Measurements from ENCODE around the gene SH3TC1.

Gene SH3TC1

DNA sequence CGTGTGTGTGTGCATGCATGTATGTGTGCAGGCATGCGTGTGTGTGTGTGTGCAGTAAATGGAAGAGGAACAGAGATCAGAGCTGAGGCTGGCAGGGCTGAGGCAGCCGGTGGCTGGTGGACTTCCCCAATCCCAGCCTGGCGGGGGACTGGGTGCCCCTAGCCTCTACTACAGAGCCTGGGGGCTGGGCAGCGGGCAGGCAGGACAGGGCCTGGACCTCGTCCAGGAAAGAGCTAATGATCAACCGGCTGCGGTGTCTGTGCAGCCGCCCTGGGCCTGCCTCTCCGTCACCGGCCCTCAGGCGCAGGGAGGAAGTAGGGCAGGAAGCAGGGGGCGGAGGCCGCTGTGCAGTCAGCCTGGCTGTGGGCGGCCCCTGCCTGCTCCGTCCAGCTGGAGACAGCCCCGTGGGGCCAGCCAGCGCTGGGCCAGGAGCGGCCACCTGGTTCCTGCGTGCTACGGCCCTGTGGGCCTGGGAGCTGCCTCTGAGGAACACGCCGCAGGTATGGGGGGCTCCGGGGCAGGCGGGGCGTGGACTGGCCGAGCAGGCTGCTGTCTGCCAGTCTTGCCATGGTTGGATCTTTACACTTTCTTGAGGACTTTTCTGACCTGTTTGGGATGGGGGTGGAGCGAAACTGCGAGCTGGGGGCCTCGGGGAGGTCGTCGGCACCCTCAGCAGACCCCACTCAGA is at the start of gene SH3TC1:
SH3TC1 (plus strand) TSS at position 385 of the 688 bp plus-strand sequence. CDS start 5,905 bp downstream, outside the sequence.
- in situ Hi-C loops (cut with HindIII; ENCODE audit: low sequenced_read_pairs) = no loop called here

DNA sequence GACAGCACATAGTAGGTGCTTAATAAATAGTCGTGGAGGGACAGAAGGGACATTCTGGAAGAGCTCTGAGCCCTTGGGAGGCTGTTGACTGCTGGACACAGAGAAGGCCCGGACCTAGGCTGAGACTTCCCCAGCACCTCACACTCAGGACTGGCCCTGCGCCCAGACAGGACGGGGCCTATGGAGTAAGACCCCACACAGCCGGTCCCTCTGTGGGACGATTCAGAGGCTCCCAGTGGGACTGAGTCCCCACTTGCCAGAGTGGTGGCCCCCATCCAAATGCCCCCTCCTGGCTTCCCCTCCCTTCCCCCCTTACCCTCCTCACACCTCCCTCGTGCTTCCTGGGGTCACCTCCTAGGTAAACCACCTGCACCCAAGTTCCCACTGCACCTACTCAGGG is 49.4 kb upstream of the SH3TC1 start:
- in situ Hi-C loops (cut with HindIII; ENCODE audit: low sequenced_read_pairs) = loop anchor here (5.0 kb wide), 1 partner anchor 32 kb away; no protein-coding TSS in a partner anchor

DNA sequence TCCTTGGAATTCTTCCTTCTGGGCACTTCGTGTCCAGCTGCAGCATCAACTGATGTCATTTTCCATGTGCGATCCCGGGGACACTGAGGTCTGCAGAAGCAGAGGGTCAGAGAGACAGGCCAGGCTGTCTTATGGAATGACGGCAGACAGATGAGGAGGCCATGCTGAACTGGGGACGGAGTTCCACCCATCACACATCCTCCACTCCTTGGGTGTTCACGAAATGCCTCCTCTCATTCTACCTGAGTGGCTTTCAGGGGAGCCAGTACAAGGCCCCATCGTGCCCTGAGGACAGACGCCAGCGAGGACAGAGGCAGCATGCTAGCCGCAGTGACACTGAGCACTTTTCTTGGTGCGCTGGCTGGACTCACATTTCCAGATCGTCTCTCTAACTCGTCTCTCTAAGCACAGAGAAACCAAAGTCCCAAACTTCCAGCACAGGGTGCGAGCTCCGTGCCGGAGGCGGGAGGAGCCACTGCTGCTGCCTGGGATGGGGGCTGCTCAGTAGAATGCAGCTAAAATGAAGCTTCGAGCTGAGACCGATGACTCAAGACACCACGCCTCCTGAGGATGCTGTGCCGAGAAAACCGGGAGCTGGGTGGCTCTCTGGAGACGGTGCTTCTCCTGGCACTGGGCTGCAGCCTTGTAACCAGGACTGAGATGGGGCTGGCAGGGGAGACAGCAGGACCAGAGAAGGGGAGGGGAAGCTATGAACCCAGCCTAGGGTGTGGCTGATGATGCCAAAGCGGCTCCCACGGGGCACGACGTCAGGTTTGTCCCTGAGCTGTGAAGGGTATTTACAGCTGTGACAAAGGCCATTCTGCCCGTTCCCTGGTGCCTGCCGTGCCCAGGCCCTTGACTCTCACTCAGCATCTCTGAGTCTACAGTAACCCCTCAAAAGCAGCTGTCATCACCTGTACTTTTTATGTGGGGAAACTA is 48.7 kb upstream of the SH3TC1 start:
- in situ Hi-C loops (cut with HindIII; ENCODE audit: low sequenced_read_pairs) = loop anchor here (5.0 kb wide), 1 partner anchor 33 kb away; no protein-coding TSS in a partner anchor

DNA sequence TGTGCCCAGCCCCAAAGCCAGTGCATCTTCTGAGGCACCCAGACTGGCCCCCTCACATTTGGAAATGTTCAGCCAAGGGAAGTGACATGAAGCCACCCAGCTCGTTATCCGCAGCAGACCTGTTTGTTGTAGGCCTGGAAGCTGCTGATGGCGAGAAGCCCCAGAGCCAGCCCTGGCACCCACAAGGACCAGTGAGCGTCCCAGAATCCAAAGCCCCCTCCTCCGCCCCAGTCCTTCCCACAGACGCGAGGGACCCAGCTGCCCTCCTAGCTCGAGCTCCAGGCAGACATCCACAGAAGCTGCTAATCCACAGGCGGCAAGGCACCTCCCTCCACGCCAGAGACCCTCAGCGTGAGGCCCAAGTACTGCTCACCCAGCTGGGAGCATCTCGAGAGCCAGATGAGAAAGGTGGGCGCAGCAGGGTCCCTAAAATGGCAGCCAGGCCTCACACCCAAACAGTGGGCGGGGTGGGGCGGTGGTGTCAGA is 47.9 kb upstream of the SH3TC1 start:
- in situ Hi-C loops (cut with HindIII; ENCODE audit: low sequenced_read_pairs) = loop anchor here (5.0 kb wide), 1 partner anchor 34 kb away; no protein-coding TSS in a partner anchor

DNA sequence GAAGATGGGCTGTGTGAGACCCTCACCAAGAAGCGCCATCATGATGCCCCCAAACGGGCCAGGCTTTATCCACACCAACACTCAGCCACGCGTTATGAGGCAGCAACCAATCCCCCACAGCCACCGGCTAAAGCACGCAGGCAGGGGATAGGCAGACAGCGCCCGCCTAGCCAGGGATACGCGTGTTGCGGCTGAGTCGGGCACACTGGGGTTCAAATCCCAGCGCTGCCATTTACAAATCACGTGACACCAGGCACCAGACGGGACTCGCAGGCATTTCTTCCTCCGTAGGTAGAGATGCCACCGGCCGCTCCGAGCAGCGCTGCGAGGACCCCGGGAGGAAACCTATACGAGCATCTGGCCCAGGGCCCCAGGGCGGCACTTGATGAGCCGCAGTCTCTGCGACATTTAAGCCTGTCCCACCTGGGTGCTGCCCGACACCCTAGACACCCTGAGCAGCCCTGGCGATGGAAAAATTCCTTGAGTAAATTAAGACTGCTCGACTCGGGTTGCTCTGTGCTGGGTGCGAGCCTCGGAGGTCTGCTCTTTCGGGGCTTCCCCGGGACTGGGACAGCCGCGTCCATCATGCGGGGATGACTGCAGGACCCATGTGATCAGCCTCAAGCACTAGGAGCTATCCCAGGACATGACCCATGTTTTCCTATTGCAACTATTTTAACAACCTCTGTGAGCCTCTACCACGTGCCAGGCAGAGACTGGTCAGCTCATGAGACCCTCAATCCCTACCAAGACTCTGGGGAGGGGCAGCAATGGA is 46.8 kb upstream of the SH3TC1 start:
- in situ Hi-C loops (cut with HindIII; ENCODE audit: low sequenced_read_pairs) = loop anchor here (5.0 kb wide), 1 partner anchor 35 kb away; no protein-coding TSS in a partner anchor

DNA sequence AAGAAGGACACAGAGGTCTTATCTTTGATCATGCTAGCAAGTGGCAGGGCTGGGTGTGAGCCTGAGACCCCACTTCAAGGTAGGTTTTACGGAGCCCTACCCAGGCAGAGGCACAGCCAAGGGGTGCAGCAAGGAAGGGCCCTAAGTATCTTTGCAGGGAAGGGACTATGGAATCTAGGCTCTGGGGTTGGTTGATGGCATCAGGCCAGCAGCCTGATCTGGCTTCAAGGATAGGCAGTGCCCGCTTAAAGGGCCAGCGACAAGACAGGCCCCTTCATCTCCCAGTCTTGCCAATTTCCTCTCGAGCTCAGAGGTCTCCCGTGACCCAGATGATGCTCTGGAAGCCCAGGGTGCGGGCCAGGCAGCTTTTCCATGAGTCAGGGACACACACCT is 46.2 kb upstream of the SH3TC1 start:
- in situ Hi-C loops (cut with HindIII; ENCODE audit: low sequenced_read_pairs) = loop anchor here (5.0 kb wide), 1 partner anchor 36 kb away; no protein-coding TSS in a partner anchor

DNA sequence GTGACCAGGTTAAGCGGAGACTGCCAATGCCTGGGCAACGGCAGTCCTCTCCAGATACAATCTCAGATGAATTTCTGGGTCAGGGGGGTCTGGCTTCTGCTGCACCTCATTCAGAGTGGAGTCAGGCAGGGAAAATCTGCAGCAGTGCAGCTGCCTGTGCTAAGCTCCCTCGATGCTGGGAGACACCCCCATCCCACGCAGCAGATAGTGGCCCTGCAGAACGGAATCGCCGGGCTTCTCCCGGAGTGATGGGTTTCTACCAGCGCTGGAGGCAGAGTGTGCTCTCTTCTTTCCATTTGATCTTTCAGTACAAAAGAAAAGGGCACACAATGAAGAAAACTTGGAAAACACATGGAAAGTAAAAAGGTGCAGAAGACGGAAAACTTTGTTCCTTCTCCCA is 45.6 kb upstream of the SH3TC1 start:
- in situ Hi-C loops (cut with HindIII; ENCODE audit: low sequenced_read_pairs) = loop anchor here (5.0 kb wide), 1 partner anchor 36 kb away; no protein-coding TSS in a partner anchor

DNA sequence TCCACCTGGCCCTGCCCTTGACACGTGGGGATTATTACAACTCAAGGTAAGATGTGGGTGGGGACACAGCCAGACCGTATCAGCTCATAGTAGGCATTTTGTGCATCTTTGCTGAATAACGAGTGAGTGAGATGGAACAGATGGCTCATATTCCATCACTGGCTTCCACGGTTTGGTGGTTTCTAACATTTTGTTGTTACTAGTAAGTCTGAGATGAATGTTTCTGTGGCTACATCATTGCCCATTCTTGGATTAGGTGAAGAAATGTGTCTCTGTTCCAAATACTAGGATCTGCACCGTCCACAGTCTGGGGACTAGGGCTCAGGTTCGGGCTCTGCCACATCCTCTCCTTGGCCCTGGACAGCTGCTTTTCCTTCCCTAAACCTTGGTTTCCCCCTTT is 44.0 kb upstream of the SH3TC1 start:
- in situ Hi-C loops (cut with HindIII; ENCODE audit: low sequenced_read_pairs) = no loop called here

DNA sequence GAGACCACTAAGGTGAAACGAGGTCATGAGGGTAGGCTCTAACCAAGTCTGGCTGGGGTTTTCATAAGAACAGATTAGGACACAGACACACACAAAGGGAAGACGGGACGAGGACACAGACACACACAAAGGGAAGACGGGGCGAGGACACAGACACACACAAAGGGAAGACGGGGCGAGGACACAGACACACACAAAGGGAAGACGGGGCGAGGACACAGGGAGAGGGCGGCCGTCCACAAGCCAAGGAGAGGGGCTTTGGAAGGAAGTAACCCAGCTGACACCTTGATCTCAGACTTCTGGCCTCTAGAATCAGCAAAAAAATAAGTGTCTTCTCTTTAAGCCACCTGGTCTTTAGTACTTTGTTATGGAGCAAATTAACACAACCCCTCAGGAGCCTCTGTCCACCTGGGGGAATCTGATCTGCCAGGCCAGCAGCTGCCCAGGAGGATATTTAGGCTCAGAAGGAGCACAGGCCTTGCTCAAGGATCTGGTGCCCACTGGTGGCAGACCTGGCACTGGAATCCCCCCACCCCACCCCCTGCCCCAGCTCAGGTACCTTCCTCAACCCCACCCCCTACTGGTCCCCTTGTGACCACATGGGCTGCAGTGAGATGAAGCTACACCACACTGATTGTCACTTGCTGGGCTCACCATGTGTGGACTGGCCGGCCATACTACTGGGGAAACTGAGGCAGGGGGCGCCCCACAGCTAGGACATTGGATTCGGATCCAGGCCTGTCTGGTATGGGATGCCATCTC is 43.2 kb upstream of the SH3TC1 start:
- in situ Hi-C loops (cut with HindIII; ENCODE audit: low sequenced_read_pairs) = no loop called here

DNA sequence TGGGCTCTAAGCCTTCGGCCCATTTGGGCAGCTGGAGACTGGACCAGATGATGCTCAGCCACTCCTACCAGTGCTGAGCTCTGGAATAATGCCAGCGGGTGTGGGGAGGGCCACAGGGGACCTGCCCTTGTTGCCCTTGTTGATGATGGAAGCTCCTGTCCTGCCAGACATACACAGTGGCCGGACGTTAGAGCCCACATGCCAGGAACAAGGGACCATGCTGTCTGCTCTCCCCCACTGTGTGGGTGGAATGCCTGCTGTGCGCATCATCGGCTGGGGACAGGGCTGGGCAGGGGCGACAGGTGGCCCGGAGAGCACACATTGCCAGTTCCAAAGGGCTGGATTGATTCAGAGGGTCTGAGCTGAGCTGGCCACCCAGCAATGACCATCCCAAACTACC is 42.5 kb upstream of the SH3TC1 start:
- in situ Hi-C loops (cut with HindIII; ENCODE audit: low sequenced_read_pairs) = no loop called here

DNA sequence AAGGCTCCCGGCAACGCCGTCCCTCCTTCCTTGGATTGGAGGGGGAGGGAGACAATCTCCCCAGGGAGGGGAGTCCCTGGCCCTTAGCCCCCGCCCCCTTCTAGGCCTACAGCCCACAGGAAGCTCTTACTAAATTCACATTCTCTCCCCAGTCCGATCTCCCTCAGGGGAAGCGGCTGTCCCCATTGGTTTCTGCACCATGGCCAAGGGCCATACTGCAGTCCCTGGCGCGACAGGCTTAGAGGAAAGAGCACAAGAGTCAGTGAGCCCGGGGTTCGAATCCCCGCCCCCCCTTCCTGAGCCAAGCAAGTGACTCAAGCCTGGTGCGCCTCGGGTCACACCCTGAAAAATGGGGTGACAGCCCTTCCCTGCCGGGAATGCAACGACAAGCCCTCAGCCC is 41.6 kb upstream of the SH3TC1 start:
- in situ Hi-C loops (cut with HindIII; ENCODE audit: low sequenced_read_pairs) = no loop called here

DNA sequence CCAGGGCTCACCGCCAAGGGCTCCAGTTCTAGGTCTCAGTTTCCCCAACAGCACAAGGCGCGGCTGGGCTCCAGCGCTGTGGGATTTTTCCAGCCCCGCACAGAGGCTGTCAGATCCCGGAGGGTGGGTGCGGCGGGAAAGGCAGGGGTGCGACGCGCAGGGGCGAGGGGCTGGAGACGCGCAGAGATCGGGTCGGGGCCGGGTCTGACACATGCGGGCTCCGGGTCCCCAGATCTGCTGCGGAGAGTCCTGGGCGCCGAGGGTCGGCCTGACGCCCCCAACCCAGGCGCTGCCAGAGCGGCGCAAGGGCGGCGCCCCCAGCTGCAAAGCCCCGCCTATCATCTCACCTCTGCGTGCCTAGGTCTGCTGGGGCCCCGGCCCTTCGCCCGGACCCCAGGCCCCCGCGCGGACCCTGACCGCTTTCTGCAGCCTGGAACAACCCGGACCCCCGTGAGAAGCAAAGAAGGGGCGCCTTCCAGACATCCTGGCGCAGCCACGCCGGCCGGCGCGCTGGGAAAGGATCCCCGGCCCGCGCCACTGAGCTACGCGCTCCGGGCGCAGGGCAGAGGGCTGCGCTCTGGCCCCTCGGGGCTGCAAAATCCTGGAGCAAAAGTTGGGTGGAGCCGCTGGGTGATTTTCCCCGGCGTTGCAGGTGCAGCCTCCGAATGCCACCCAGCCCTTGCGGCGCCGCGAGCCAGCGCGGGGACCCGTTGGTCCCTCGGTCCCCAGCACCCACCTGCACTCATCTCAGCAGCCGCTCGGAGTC is 41.0 kb upstream of the SH3TC1 start:
- in situ Hi-C loops (cut with HindIII; ENCODE audit: low sequenced_read_pairs) = no loop called here

DNA sequence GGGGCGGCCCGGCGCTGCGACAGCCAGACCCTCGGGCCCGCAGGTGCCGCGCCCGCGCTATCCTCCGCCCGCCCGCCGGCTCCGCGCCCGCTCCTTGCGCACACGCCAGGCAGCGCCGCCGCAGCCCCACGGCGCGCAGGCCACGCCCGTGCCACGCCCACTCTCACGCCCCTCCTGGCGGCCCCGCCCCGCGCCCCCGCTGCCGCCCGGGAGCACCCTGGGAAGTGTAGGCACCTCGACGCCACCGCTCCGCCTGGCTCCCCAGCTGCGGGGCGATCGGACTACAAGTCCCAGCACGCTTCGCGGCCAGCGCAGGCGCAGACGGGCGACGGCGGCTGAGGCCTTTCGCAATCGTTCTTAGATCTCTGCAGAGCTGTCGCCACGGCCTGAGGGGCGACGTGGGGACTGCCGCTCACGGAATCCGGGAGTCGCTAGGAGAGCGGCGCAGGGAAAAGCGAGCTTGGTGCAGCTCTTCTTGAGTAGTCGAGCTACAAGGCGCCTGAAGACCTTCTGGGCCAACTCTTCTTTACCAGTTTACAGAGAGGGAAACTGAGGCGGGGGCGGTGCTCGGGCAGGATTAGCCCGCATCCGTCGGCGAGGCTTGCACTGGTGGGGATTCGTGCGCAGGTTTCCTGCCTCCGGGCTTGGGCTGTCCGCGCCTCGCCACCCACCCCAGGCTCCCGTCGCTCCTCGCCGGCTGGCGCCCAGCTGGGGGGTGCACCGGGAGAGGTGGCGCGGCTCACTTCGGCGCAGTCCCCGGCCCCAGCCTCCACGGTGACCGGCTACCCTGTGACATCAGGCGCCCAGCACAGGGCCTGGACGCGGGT is 40.2 kb upstream of the SH3TC1 start, which contains the start of gene ABLIM2:
ABLIM2 (minus strand) TSS at position 104 of the 827 bp plus-strand sequence. CDS start 124 bp downstream, outside the sequence.
- in situ Hi-C loops (cut with HindIII; ENCODE audit: low sequenced_read_pairs) = no loop called here

DNA sequence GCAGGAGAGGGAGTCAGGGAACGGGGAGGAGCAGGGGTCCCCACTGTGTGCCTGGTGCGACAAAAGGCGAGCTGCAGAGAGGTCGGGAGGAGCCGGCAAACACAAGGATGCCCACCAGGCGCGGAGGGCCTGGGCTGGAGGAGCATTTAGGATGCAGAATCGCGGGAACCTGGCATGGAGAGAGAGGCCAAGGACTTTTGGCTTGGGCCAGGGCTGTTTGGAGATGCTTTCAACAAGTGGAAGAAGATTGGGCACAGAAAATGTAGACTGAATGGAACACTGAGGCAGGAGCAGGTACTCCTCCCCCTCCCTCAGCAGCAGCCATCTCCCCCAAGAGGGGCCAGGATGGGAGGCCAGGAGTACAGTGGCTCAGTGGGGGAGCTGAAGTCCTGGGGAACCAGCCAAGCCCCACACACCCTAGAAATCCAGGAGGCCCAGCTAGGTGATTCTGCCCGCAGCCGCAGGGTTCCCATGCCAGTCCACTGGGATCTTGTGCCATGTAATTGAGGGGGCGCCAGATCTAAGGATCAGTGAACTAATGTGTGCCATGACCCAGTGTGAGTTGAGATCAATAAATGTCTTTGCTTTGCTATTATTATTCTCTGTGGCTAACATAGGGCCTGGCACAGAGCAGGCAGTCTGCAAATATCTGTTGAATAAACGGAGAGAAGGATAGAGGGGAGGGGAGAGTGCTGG is 39.4 kb upstream of the SH3TC1 start:
- in situ Hi-C loops (cut with HindIII; ENCODE audit: low sequenced_read_pairs) = no loop called here

DNA sequence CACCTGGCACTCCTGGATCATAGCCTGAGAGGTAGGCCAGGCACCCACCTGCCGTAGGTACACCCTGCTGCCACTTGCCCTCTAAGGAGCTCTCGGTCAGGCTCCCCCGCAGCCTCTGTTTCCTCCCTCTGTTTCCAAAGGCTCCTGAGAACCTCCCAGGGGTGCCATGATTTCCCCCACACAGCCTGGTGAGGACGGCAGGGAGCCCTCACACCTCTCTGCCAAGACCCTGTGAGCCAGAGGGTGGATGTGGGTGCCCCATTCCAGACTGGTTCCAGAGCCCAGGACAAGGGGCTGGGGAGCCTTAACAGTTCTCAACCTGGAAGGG is 38.9 kb upstream of the SH3TC1 start:
- in situ Hi-C loops (cut with HindIII; ENCODE audit: low sequenced_read_pairs) = no loop called here

DNA sequence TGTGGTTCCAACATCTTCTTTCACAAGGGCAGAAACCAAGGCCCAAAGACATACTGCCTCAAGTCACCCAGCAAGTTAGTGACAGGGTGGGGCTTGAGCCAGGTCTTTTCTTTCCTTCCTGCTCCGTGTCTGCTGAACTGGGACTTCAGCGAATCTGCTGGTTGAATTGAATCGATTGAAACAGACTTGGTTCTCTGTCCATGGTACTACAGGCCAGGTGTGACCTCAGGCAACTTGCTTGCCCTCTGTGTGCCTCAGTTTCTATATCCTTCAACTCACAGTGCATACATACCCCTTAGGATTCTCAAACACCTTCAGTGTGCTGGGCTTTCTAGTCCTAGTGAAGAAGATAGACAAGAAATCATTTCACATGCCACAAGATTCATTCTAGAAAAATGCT is 38.5 kb upstream of the SH3TC1 start:
- in situ Hi-C loops (cut with HindIII; ENCODE audit: low sequenced_read_pairs) = no loop called here

DNA sequence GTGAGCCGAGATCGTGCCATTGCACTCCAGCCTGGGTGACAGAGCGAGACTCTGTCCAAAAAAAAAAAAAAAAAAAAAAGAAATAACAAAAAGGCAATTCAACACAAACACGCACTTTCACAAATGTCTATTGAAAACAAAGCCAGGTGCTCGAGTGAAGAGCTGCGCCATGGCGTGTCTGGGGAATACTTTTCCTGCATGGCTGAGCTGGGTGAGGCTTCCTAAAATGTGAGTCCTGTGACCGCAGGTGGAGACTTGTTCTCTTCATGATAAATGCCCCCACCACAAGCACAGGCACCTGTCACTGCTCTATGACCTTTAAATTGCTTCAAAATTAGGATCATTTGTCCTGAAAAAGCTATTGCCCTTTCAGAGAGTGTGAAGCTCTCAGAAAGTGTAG is 36.5 kb upstream of the SH3TC1 start:
- in situ Hi-C loops (cut with HindIII; ENCODE audit: low sequenced_read_pairs) = no loop called here

DNA sequence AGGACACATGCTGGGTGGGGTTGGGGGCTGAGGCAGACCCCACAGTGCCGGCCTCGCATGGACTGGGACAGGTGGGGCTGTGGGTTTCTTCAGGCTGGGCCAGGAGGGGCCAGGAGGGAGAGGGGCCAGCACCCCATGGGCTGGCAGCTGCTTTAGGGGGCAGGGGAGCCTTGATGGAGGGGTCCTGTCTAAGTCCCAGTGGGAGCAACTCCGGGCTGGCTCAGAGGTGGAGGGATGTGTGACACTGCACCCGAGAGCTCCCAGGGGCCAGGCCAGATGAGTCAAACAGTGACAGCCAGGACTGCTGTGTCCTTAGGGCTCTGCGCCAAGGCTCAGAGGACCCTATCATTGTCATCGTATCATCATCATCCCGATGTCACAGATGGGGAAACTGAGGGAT is 36.1 kb upstream of the SH3TC1 start:
- in situ Hi-C loops (cut with HindIII; ENCODE audit: low sequenced_read_pairs) = no loop called here

Data from endothelial cell of hepatic sinusoid (primary cell).